ENCODE results near the gene EXOG. TPM values are rescaled to one million over a fixed set of nuclear protein-coding genes. Genes with fewer than 3 reads are reported as not detected.

Gene EXOG
- total and polyA plus RNA-seq, 2 experiments from 2014 or later: 5.0 to 7.0 TPM

DNA sequence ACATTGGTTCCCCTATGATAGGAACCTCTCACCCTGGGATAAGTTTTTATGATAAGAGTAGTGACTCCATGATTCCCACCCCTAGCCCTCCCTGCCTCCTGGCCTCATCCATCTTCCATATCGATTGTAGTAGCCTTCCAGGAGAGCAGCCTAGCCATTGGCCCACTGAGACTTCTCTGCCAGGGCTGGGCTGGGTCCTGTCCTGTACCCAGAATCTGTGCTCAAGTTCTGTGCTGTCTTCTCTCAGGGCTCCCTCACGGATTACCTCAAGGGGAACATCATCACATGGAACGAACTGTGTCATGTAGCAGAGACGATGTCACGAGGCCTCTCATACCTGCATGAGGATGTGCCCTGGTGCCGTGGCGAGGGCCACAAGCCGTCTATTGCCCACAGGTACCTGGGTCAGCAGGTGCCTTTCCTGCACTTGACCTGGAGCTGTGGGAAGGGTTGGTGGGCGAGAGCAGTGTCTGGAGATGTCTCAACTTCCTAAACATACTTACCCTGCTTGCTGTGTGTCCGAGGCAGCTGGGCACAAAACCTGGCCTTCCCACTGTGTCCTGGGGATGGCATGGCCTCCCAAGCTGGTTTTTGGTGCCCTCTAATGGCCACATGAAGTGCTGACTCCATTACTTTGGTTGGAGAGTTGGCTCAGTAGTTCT, 16.6 kb upstream of the EXOG start:
- peak; percentile 71 to 80 for DNase-seq (ENCODE audit: low read depth in 1 of 2, low spot score in 1 of 2)
- peaks cover 41% of the 10 kb centered on the region for H3K36me3 ChIP-seq
- TF ChIP-seq CTCF (IDR thresholded peaks at IDR 0.05; ENCODE audit: low read depth, low read length): peak; percentile 89

DNA sequence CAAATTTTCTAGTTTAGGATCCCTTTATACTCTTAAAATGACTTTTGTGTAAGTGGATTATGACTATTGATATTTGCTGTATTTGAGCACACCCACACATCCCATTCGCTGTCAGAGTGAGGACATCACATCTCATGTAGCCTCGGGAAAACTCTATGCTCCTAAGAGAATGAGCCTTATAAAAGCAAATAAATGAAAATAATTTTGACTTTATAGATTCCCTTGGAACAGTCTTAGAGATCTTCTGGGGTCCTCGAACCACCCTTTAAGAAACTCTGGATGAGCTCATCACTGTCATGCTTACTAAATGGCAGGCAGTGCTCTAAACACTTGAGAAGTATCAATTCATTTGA, 16.1 kb upstream of the EXOG start:
- Histone ChIP-seq H3K4me3 (no peak overlapping the region), H3K9me3 (ENCODE audit: low read depth) (no peaks in the 10 kb centered on the region), H3K36me3 (peaks cover 42% of the 10 kb centered on the region), H3K27me3 (no peaks in the 10 kb centered on the region), H3K4me1 (ENCODE audit: low read depth) (no peaks in the 10 kb centered on the region), H3K27ac (no peak overlapping the region)
- DNase-seq (ENCODE audit: low read depth in 1 of 2, low spot score in 1 of 2): no peak
- TF ChIP-seq CTCF (IDR thresholded peaks at IDR 0.05; ENCODE audit: low read depth, low read length): no peak

More for the DNA sequence above, 16.6 kb upstream of the EXOG start:
- H3K27ac ChIP-seq: no peak overlapping the region
- H3K4me1 ChIP-seq (ENCODE audit: low read depth): no peaks in the 10 kb centered on the region
- H3K27me3 ChIP-seq: no peaks in the 10 kb centered on the region
- no peaks in the 10 kb centered on the region for H3K9me3 ChIP-seq (ENCODE audit: low read depth)
- no peak overlapping the region for H3K4me3 ChIP-seq

- Histone ChIP-seq H3K9me3 (ENCODE audit: low read depth) (no peaks in the 10 kb centered on the region), H3K4me1 (ENCODE audit: low read depth) (no peaks in the 10 kb centered on the region), H3K27me3 (no peaks in the 10 kb centered on the region), H3K36me3 (peaks cover 42% of the 10 kb centered on the region), H3K27ac (no peak overlapping the region), H3K4me3 (no peak overlapping the region)
- DNase-seq (ENCODE audit: low read depth in 1 of 2, low spot score in 1 of 2): no peak
- TF ChIP-seq CTCF (IDR thresholded peaks at IDR 0.05; ENCODE audit: low read depth, low read length): no peak
Measured at GRCh38 chr3:38480930-38481329, 15.2 kb upstream of the EXOG start.

- H3K27me3 ChIP-seq: no peaks in the 10 kb centered on the region
- H3K27ac ChIP-seq: no peak overlapping the region
- TF ChIP-seq CTCF (IDR thresholded peaks at IDR 0.05; ENCODE audit: low read depth, low read length): no peak
- DNase-seq (ENCODE audit: low read depth in 1 of 2, low spot score in 1 of 2): no peak
- no peaks in the 10 kb centered on the region for H3K9me3 ChIP-seq (ENCODE audit: low read depth)
- no peaks in the 10 kb centered on the region for H3K4me1 ChIP-seq (ENCODE audit: low read depth)
- H3K4me3 ChIP-seq: no peak overlapping the region
- peaks cover 42% of the 10 kb centered on the region for H3K36me3 ChIP-seq
Measured at GRCh38 chr3:38482951-38483350, 13.2 kb upstream of the EXOG start.

DNA sequence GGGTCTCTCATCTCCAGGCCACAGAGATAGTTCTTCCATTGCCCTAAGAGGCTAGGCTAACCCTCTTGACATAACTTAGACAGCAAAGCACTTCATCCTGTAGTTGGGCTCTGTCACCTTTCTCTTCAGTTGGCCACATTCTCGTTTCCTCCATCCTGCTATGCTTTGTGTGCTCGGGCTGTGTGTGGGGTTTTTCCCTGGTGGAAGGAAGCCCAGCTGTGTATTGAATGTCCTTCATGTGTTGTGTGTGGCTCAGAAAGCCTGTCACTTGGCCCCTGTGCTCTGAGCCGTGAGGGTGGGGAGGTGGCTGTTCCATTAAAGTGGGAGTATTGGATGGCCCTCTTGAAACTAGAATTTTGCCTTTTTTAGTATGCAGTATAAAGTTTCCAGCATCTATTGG, 8.8 kb upstream of the EXOG start:
- no peaks in the 10 kb centered on the region for H3K27me3 ChIP-seq
- no peak overlapping the region for H3K27ac ChIP-seq
- peaks cover 8% of the 10 kb centered on the region for H3K4me1 ChIP-seq (ENCODE audit: low read depth)
- H3K9me3 ChIP-seq (ENCODE audit: low read depth): no peaks in the 10 kb centered on the region
- no peak for TF ChIP-seq CTCF (IDR thresholded peaks at IDR 0.05; ENCODE audit: low read depth, low read length)
- peaks cover 14% of the 10 kb centered on the region for H3K36me3 ChIP-seq
- DNase-seq (ENCODE audit: low read depth in 1 of 2, low spot score in 1 of 2): no peak
- H3K4me3 ChIP-seq: no peak overlapping the region
